ENCODE measurements around the gene TSPAN4.

Gene TSPAN4

DNA sequence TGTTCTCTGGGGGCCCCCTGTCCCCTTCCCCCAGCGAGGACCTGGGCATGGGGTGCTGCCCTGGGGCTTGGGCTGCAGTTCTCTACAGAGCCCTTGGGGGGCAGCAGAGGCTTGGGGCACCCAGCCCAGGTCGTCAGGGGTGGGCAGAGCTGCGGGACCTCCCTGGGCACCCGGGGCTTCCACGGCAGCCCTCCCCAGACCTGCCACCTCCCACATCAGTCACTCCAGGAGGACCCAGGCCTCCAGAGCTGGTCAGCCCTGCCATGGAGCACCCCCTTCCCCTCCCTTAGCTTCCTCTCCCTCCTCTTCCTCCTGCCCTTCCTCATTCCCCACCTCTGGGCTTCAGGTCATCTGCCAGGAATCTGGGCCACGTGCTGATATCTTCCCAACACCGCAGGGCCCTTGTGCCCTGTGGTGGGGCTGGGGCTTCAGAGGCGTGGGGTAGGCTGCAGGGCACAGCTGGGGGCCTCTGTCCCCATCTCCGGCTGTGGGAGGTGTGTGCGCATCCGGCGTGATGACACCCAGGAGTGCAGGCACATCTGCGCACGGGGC is 5.8 kb downstream of the TSPAN4 start:
- DNase-seq (ENCODE audit: low read depth in 1 of 2, low spot score in 1 of 2), result peak; percentile 42 to 46

DNA sequence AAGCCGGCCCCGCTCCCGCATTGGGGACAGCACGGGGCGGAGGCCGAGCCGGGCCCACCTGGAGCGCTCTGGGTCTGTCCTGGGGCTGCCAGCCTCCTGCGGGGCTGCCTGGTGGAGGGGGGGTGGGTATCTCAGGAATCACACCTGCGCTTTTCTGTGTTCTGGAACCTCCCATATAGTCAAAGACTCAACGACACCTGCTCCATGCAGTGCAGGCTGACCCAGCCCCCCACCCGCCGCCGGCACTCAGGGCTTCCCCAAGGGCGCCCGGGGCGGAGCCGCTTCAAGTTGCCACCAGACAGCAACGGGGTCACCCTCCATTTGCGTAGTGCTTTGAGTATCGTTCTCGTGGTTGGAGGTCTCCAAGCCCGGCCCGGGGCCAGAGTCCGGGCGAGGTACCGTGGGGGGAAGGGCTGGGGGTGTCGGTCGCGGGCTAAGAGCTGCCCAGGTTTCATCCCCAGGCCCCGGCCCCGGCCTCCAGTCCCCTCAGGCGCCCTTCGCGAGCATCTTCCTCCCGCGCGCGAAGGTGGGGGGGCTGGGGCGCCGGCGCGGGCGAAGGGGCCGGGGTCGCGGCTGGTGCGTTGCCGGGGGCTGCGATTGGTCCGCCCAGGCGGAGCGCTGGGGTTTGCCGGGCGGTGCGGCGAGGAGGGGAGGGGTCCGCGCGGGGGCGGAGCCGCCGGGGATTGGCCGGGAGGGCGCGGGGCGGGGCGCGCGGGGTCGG is 6.6 kb downstream of the TSPAN4 start:
- no peak for DNase-seq (ENCODE audit: low read depth in 1 of 2, low spot score in 1 of 2)

DNA sequence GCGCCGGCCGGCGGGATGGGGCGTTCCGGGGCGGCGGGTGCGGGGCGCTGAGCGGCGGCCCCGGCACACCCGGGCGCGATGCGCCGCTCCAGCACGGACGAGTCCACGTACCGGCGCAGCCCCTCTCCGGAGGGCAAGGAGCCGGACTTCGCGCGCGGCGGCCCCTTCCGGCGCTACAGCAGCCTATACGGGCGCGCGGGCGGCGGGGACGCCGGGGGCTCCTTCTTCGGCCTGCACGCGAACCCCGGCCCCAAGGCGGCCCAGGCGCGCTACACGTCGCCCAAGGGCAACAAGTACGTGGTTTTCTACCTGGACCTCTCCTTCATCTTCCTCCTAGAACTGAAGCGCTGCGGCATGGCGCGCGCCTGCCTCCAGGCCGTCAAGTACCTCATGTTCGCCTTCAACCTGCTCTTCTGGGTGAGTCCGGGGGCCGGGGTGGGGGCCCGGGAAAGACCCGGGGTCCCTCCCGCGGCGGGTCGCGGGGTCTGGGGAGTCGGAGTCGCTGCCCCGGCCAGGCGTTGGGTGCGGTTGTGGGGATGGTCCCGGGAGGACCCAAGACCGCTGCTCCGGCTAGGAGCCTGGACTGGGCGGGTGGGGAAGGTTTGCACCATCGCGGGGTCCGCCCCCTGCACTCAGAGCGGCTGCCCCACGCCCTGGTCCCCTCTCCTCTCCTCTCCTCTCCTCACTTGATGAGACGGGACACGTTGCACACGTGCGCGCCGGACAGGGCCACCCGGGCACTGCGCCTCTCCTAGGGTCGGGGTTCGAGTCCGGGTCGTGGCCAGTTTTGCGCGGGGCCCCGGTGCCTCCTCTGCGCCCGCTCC is 7.5 kb downstream of the TSPAN4 start:
- DNase-seq (ENCODE audit: low read depth in 1 of 2, low spot score in 1 of 2), result no peak

DNA sequence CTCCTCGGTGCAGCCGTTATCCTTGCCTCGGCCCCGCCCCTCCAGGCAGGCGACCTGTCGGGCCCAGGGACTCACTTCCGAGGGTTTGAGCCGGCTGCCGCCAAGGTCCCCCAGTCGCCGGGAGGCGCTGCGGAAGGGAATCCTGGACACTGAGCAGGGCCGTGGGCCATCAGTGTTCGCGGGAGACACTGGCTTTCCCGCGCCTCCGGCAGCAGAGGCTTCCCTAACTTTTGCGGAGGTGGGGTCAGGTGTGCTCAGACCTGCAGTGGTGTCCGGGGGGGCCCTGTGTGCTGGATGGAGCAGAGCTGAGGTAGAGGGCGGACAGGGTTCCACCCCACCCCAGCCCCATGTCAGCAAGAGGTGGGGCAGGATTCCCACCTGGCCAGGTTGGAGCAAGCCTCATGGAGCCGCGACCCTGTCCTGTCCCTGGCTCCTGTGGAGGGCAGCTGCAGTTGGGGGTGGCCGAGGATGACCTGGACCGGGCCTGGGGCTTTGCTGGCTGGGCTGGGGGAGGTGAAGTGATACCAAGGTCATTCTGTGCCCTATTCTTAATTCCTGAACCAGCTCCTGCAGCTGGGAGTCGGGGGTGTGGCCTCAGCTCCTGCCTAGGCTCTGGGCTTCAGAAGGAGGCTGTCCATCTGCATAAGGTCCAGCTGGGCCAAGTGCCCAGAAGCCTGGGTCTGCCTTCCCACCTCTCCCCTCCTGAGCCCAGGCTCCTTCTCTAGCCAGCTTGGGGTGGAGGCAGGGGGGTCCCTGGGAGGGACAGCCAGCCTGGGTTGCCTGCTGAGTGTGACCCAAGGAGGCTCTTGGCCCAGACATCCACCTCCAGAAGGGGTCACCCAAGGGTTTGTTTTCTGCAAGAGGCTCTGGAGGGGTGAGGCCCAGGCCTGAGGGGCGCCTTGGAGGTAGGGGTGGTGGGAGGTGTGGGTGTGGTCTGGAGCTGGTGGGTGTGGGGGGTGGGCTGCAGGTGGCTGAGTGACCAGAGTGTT is 8.4 kb downstream of the TSPAN4 start:
- no peak for DNase-seq (ENCODE audit: low read depth in 1 of 2, low spot score in 1 of 2)

DNA sequence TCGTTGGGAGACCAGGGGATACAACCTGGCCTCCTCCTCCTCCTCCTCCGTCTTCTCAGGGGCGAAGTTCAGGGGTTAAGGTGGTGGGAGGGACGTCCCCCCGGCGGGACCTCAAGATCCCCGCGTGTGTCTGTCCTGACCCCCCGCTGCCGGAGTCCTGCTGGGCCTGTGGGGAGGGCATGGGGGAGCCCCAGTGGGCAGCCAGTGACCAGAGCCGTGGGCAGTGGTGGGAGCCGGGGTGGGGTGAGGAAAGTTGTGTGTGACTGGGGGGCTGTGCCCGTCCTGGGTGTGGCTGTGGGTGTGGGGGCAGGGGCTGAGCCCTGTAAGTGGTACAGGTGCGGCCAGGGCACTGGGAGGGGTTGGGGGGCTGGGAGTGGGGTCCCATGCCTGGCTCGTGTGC is 10.1 kb downstream of the TSPAN4 start:
- no peak for DNase-seq (ENCODE audit: low read depth in 1 of 2, low spot score in 1 of 2)

DNA sequence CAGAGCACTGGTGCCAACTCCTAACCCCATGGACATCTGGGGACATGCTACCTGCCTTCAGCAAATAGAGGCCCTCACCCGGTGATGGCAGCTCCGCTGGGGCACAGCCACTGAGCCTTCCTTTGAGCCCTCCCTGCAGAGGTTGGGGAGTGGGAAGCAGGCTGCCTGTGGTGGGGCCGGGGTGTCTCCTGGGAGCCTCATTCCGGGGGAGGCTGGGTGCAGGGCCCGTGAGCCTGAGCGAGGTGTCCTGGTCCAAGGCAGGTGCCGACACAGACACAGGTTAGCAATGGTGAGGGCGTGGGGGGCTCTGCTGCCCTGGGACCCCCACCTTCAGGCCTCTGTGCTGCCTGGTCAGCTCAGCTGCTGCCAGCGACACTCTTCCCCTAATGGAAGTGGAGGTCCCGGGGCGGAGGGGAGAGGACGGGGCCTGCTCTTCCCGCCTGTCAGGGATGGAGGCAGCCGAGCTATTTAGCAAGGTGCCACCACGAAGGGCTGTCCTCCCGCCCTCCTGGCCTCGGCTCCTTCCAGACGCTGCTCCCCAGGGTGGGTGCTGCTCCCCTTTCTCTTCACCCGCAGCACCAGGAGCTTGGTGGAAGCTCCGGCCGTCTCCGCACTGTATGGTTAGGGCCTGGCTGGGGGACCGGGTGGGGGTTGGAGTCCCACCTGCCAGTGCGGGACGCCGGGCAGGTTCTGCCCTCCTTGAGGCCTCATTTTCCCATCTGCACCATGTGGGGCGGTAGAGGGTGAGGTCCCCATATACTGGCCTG is 11.2 kb downstream of the TSPAN4 start:
- no peak for DNase-seq (ENCODE audit: low read depth in 1 of 2, low spot score in 1 of 2)

DNA sequence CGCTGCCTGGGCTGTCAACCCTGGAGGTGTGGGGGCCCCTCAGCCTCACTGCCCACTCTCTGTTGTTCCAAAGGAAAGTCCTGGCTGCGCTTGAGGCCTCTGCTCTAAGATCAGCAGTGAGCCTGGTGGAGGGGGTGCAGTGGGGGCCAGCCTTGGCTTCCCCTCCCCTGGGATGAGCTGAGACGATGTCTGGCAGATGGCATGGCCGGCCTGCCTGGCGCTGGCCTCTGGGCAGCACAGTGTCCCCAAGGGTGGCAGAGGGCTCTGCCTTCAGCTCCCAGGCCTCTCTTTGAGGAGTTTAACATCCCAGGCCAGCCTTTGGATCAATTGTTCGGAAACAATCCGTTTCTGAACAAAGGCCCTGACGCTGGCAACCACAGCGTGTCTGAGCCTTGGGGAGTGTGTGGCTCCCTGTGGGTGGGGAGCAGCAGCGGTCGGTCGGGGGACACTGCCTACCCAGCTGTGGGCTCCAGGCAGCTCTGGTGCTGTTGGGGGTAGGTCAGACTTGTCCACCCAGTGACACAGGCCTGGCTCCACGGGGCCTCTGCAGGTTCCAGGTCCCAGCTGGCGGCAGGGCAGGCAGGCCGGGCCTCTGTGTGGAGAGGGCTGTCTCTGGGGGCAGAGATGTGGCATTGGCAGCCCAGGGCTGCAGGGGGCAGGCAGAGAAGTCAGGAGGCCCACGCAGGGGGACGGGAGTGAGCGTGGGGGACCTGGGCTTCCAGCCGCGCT is 12.1 kb downstream of the TSPAN4 start:
- no peak for DNase-seq (ENCODE audit: low read depth in 1 of 2, low spot score in 1 of 2)

DNA sequence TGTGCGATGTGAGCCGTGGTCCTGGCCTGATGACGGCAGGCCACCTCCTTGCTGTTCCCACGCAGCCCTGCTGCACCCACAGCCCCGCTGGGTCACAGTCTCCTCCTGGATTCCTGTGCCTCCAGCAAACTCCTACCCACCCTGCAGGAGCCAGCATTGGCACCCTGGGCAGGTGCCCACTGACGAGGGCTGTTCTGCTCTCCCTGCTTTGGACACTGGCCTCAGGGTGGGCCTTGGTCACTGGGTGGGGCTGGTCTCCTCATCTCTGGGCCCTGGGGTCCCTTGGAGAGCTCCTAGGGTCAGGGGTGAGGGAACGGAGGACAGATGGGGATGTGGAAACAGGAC is 12.7 kb downstream of the TSPAN4 start:
- no peak for DNase-seq (ENCODE audit: low read depth in 1 of 2, low spot score in 1 of 2)

DNA sequence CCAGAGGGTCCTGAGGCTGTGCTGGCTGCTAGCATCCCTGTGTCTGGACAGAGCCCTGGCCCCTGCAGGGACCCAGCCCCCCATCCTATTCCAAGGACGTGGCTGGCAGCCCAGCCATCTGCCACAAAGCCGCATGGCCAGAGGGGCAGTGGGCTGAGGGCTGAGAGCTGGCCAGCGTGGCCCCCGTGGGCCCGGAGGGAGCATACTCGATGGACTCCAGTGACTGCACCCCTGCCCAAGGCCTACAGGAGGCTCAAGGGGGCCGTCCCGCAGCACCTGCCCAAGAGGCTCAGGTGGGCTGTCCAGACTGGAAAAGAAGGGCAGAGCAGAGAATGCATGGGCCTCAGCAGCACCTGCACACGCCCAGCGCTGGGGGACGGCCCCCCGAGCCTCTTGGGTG is 13.1 kb downstream of the TSPAN4 start:
- no peak for DNase-seq (ENCODE audit: low read depth in 1 of 2, low spot score in 1 of 2)

DNA sequence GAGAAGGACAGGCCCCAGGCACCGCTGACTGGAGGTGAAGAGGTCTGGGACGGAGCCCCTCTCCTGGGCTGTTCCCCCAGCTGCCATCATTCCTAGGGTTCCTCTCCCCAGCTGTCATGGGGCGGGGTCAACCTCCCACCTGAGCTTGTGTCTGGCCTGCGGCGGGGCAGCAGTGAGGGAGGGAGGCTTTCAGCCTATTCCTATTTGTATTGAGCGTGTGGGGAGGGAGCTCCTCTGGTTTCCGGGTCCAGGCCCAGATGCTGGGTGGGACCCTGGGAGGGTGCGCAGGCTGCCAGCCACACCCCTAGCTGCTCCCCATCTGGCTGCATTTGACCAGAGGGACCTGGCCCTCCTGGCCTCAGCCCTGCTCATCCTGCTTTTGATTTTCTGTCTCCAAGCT is 13.7 kb downstream of the TSPAN4 start:
- no peak for DNase-seq (ENCODE audit: low read depth in 1 of 2, low spot score in 1 of 2)

DNA sequence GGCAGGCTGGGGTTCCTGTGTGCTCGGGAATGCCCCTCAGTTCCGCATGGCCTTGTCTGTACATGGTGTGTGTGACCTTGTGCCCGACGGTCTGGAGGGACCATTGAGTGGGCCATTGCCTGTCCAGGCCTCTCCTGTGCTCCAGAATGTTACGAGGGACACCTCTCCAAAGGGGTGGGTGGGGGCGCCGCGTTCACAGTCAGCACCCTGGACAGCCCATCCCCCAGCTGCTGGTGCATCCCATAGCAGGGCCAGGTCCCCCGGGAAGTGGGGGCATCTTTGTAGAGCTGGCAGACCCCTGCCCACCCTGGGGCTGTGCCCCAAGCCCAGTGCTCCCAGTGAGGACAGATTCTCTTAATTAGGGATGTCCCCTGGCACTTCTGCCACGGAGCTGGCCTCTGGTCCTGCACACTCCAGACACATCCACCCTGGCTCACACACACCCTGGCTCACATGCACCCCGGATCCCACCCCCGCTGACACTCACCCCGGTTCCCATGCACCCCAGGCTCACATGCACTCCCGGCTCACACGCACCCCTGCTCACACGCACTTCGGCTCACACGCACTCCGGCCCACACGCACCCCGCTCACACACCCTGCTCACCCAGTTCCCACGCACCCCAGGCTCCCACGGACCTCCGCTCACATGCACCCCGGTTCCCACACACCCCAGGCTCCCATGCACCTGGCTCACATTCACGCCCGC is 15.6 kb downstream of the TSPAN4 start:
- no peak for DNase-seq (ENCODE audit: low read depth in 1 of 2, low spot score in 1 of 2)

DNA sequence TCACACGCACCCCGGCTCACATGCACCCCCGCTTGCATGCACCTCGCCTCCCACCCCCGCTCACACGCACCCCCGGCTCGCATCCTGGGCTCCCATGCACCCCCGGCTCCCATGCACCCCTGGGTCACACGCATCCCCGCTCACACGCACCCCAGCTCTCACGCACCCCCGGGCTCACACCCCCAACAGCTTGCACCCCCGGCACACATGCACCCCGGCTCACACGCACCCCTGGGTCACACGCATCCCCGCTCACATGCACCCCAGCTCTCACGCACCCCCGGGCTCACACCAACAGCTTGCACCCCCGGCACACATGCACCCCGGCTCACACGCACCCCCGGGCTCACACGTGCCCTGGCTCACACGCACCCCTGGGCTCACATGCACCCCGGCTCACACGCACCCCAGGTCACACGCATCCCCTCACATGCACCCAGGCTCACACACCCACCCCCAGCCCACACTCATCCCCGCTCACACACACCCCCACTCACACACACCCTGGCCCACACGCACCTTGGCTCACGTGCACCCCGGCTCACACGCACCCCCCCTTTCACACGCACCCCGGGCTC is 16.2 kb downstream of the TSPAN4 start:
- DNase-seq (ENCODE audit: low read depth in 1 of 2, low spot score in 1 of 2), result no peak

DNA sequence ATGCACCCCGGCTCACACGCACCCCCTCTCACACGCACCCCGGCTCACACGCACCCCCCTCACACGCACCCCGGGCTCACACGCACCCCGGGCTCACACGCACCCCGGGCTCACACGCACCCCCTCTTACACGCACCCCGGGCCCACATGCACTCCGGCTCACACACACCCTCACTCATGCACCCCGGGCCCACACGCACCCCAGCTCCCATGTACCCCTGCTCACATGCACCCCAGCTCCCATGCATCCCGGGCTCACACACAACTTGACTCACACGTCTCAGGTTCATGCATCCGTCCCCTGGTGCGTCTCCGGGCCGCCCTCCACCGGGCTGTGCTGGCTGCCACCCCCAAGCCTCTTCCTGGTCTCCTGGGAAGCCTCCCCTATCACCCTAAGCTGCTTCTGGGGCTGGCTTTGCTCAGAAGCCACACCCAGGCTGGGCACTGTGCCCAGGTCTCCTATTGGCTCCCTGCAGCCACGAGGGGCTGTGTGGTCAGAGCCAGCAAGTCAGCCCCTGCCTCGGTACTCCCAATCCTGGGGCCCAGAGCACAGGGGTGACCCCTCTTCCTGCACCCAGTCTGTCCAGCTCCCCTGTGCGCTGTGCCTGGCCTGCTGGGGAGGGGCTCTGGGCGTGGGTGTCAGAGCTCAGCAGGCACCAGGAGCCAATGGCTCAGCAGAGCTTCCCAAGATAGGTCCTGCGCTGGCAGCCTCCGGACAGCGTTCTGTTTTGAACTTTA is 16.9 kb downstream of the TSPAN4 start:
- DNase-seq (ENCODE audit: low read depth in 1 of 2, low spot score in 1 of 2), result no peak

DNA sequence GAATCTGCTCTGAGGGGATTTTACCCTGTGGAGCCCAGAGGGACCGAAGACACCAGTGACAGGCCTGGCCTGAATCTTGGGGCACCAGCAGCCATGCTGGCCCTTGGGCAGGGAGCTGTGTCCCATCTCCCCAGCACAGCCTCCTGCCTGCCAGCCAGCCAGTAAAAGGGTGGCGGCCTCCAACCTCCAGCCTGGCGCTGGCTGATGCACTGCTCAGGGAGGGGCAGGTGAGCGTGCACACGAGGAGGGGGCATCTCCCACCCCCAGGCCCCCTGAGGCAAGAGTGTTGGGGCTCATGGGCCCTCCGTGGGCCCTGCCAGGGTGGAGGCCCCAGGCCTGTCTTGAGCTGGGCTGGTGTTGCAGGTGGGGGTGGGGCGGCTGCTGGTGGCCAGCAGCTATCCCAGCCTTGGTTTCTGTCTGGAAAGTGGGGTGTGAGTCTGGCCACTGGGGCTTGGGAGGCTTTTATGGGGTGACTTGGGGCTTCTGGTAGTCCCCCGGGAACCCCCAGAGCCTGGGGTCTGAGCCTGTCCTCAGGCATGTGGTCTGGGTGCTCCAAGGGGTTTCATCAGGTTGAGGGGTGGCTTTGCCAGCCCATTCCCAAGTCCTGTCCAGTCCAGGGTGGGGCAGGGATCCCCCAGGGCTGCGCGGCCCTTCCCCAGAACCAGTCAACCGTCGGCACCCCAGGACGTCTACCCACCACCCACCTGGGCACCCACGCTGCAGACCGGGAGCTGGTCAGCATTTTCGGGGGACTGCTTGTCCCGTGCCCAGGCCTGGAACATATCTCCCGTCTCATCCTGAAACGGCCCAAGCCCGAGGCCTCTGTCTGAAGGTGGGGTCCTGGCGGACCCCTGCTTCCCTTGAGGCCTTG is 17.8 kb downstream of the TSPAN4 start:
- no peak for DNase-seq (ENCODE audit: low read depth in 1 of 2, low spot score in 1 of 2)

DNA sequence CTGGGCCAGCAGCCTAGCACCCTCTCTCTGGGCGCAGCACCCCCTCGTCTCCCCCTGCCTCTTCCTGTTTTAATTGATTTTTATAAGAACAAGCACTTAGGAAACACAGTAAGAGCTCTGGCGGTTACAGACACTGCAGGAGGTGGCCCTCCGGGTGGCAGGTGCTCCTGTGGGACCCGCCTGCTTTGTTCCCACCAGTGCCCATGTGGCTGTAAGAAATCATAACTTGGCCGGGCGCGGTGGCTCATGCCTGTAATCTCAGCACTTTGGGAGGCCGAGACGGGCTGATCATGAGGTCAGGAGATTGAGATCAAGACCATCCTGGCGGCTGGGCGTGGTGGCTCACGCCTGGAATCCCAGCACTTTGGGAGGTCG is 18.4 kb downstream of the TSPAN4 start:
- no peak for DNase-seq (ENCODE audit: low read depth in 1 of 2, low spot score in 1 of 2)

DNA sequence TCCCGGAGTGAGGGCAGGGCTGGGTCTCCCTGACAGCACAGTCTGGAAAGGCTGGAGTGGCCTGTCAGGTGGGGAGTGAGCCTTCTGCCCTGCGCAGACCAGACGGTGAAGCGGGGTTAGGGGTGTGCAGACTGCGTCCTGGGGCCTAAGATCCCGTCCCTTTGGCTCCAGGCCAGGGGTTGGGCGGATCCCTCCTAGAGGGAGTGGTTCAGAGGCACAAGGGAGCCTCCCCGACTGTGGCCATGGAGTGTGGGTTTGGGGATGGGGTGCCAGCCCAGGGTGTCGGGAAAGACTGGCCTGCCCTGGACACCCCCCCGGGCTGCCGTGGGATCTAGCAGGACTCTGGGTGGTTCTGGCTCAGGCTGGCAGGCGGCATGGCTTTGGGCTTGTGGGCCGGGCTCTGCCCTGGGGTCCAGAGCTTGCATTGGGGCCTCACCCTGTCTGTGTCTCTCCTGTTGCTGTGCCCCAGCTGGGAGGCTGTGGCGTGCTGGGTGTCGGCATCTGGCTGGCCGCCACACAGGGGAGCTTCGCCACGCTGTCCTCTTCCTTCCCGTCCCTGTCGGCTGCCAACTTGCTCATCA is 19.5 kb downstream of the TSPAN4 start:
- DNase-seq (ENCODE audit: low read depth in 1 of 2, low spot score in 1 of 2), result no peak

DNA sequence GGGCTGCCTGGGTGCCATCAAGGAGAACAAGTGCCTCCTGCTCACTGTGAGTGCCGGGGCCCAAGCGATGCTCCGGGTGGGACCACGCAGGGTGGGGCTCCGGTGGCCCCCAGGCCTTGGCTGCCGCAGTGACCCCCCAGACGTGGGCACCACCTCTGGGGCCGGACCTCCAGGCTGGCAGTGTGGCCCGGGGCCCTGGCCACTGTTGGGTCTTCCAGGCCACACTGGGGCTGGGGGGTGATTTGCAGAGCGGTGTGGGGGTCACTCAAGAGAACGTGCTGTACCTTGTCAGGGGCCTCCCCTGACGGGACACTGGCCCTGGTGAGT is 20.0 kb downstream of the TSPAN4 start:
- no peak for DNase-seq (ENCODE audit: low read depth in 1 of 2, low spot score in 1 of 2)
